Measurements from ENCODE around the gene CDX4.

Gene CDX4

GRCh38 chrX:73446831-73447230 lies at the start of gene CDX4:
CDX4 (plus strand) TSS chrX:73447053; CDS start chrX:73447254, 201 bp downstream.
- peaks cover 45% of the 10 kb centered on the region for H3K27me3 ChIP-seq (replicated peaks; ENCODE audit: control insufficient read depth, insufficient read depth, low read length)
- H3K36me3 ChIP-seq (ENCODE audit: control insufficient read depth, insufficient read depth, low read length, severe bottlenecking), result no peaks in the 10 kb centered on the region
- H3K4me3 ChIP-seq (ENCODE audit: low read length), result no peak within 1 kb of the TSS
- H3K9me3 ChIP-seq (ENCODE audit: control insufficient read depth, low read length), result peaks cover 24% of the 10 kb centered on the region
- no peaks in the 10 kb centered on the region for H3K4me1 ChIP-seq (ENCODE audit: control insufficient read depth, insufficient read depth, low read length)
- no peak within 1 kb of the TSS for H3K9ac ChIP-seq (ENCODE audit: low read length)
- no peak for DNase-seq (ENCODE audit: low read depth)

- Histone ChIP-seq H3K27me3 (replicated peaks; ENCODE audit: control insufficient read depth, insufficient read depth, low read length) (peaks cover 30% of the 10 kb centered on the region), H3K36me3 (ENCODE audit: control insufficient read depth, insufficient read depth, low read length, severe bottlenecking) (no peaks in the 10 kb centered on the region), H3K4me1 (ENCODE audit: control insufficient read depth, insufficient read depth, low read length) (no peaks in the 10 kb centered on the region), H3K9me3 (ENCODE audit: control insufficient read depth, low read length) (no peaks in the 10 kb centered on the region), H3K4me3 (ENCODE audit: low read length) (no peak overlapping the region), H3K9ac (ENCODE audit: low read length) (no peak overlapping the region)
- no peak for DNase-seq (ENCODE audit: low read depth)
Measured at GRCh38 chrX:73398185-73398914, 48.5 kb upstream of the CDX4 start.

- H3K27me3 ChIP-seq (replicated peaks; ENCODE audit: control insufficient read depth, insufficient read depth, low read length), result peaks cover 30% of the 10 kb centered on the region
- no peak for DNase-seq (ENCODE audit: low read depth)
- H3K36me3 ChIP-seq (ENCODE audit: control insufficient read depth, insufficient read depth, low read length, severe bottlenecking), result no peaks in the 10 kb centered on the region
Measured at GRCh38 chrX:73400136-73400748, 46.6 kb upstream of the CDX4 start.

GRCh38 chrX:73401591-73402266 lies 45.1 kb upstream of the CDX4 start:
- Histone ChIP-seq H3K9me3 (ENCODE audit: control insufficient read depth, low read length) (peaks cover 6% of the 10 kb centered on the region), H3K4me1 (ENCODE audit: control insufficient read depth, insufficient read depth, low read length) (no peaks in the 10 kb centered on the region), H3K27me3 (replicated peaks; ENCODE audit: control insufficient read depth, insufficient read depth, low read length) (peaks cover 24% of the 10 kb centered on the region), H3K36me3 (ENCODE audit: control insufficient read depth, insufficient read depth, low read length, severe bottlenecking) (no peaks in the 10 kb centered on the region), H3K9ac (ENCODE audit: low read length) (no peak overlapping the region), H3K4me3 (ENCODE audit: low read length) (no peak overlapping the region)
- DNase-seq (ENCODE audit: low read depth), result no peak

More at GRCh38 chrX:73400136-73400748, 46.6 kb upstream of the CDX4 start:
- H3K4me3 ChIP-seq (ENCODE audit: low read length), result no peak overlapping the region
- H3K9ac ChIP-seq (ENCODE audit: low read length), result no peak overlapping the region
- H3K4me1 ChIP-seq (ENCODE audit: control insufficient read depth, insufficient read depth, low read length), result no peaks in the 10 kb centered on the region
- no peaks in the 10 kb centered on the region for H3K9me3 ChIP-seq (ENCODE audit: control insufficient read depth, low read length)

- peaks cover 20% of the 10 kb centered on the region for H3K9me3 ChIP-seq (ENCODE audit: control insufficient read depth, low read length)
- no peak overlapping the region for H3K4me3 ChIP-seq (ENCODE audit: low read length)
- peaks cover 13% of the 10 kb centered on the region for H3K27me3 ChIP-seq (replicated peaks; ENCODE audit: control insufficient read depth, insufficient read depth, low read length)
- no peak for DNase-seq (ENCODE audit: low read depth)
- H3K4me1 ChIP-seq (ENCODE audit: control insufficient read depth, insufficient read depth, low read length), result no peaks in the 10 kb centered on the region
- H3K9ac ChIP-seq (ENCODE audit: low read length), result no peak overlapping the region
- H3K36me3 ChIP-seq (ENCODE audit: control insufficient read depth, insufficient read depth, low read length, severe bottlenecking), result no peaks in the 10 kb centered on the region
Measured at GRCh38 chrX:73412930-73413329, 33.9 kb upstream of the CDX4 start.

- peaks cover 47% of the 10 kb centered on the region for H3K27me3 ChIP-seq (replicated peaks; ENCODE audit: control insufficient read depth, insufficient read depth, low read length)
- H3K9ac ChIP-seq (ENCODE audit: low read length), result no peak overlapping the region
- DNase-seq (ENCODE audit: low read depth), result no peak
Measured at GRCh38 chrX:73447311-73447794, 500 bp downstream of the CDX4 start.

GRCh38 chrX:73448379-73448778 lies 1.5 kb downstream of the CDX4 start:
- no peak overlapping the region for H3K4me3 ChIP-seq (ENCODE audit: low read length)
- H3K4me1 ChIP-seq (ENCODE audit: control insufficient read depth, insufficient read depth, low read length), result no peaks in the 10 kb centered on the region
- no peak for DNase-seq (ENCODE audit: low read depth)
- peaks cover 49% of the 10 kb centered on the region for H3K27me3 ChIP-seq (replicated peaks; ENCODE audit: control insufficient read depth, insufficient read depth, low read length)
- no peak overlapping the region for H3K9ac ChIP-seq (ENCODE audit: low read length)
- H3K36me3 ChIP-seq (ENCODE audit: control insufficient read depth, insufficient read depth, low read length, severe bottlenecking), result no peaks in the 10 kb centered on the region
- peaks cover 13% of the 10 kb centered on the region for H3K9me3 ChIP-seq (ENCODE audit: control insufficient read depth, low read length)

More at GRCh38 chrX:73447311-73447794, 500 bp downstream of the CDX4 start:
- peaks cover 18% of the 10 kb centered on the region for H3K9me3 ChIP-seq (ENCODE audit: control insufficient read depth, low read length)
- H3K36me3 ChIP-seq (ENCODE audit: control insufficient read depth, insufficient read depth, low read length, severe bottlenecking), result no peaks in the 10 kb centered on the region
- H3K4me3 ChIP-seq (ENCODE audit: low read length), result no peak overlapping the region
- no peaks in the 10 kb centered on the region for H3K4me1 ChIP-seq (ENCODE audit: control insufficient read depth, insufficient read depth, low read length)

- no peak for DNase-seq (ENCODE audit: low read depth)
- Histone ChIP-seq H3K36me3 (ENCODE audit: control insufficient read depth, insufficient read depth, low read length, severe bottlenecking) (no peaks in the 10 kb centered on the region), H3K4me3 (ENCODE audit: low read length) (no peak overlapping the region)
Measured at GRCh38 chrX:73455171-73455570, 8.3 kb downstream of the CDX4 start.

GRCh38 chrX:73457306-73457705 lies 10.5 kb downstream of the CDX4 start:
- Histone ChIP-seq H3K4me1 (ENCODE audit: control insufficient read depth, insufficient read depth, low read length) (no peaks in the 10 kb centered on the region), H3K36me3 (ENCODE audit: control insufficient read depth, insufficient read depth, low read length, severe bottlenecking) (no peaks in the 10 kb centered on the region), H3K27me3 (replicated peaks; ENCODE audit: control insufficient read depth, insufficient read depth, low read length) (peaks cover 25% of the 10 kb centered on the region), H3K9me3 (ENCODE audit: control insufficient read depth, low read length) (no peaks in the 10 kb centered on the region), H3K4me3 (ENCODE audit: low read length) (no peak overlapping the region), H3K9ac (ENCODE audit: low read length) (no peak overlapping the region)
- no peak for DNase-seq (ENCODE audit: low read depth)

More at GRCh38 chrX:73455171-73455570, 8.3 kb downstream of the CDX4 start:
- H3K4me1 ChIP-seq (ENCODE audit: control insufficient read depth, insufficient read depth, low read length), result no peaks in the 10 kb centered on the region
- H3K27me3 ChIP-seq (replicated peaks; ENCODE audit: control insufficient read depth, insufficient read depth, low read length), result peaks cover 32% of the 10 kb centered on the region
- H3K9me3 ChIP-seq (ENCODE audit: control insufficient read depth, low read length), result no peaks in the 10 kb centered on the region
- H3K9ac ChIP-seq (ENCODE audit: low read length), result no peak overlapping the region

- H3K27me3 ChIP-seq (replicated peaks; ENCODE audit: control insufficient read depth, insufficient read depth, low read length), result peaks cover 8% of the 10 kb centered on the region
- H3K36me3 ChIP-seq (ENCODE audit: control insufficient read depth, insufficient read depth, low read length, severe bottlenecking), result no peaks in the 10 kb centered on the region
- H3K4me1 ChIP-seq (ENCODE audit: control insufficient read depth, insufficient read depth, low read length), result no peaks in the 10 kb centered on the region
- H3K9me3 ChIP-seq (ENCODE audit: control insufficient read depth, low read length), result peaks cover 31% of the 10 kb centered on the region
- H3K4me3 ChIP-seq (ENCODE audit: low read length), result no peak overlapping the region
- H3K9ac ChIP-seq (ENCODE audit: low read length), result no peak overlapping the region
- no peak for DNase-seq (ENCODE audit: low read depth)
Measured at GRCh38 chrX:73468376-73468775, 21.5 kb downstream of the CDX4 start.

GRCh38 chrX:73478961-73479360 lies 32.1 kb downstream of the CDX4 start:
- H3K4me1 ChIP-seq (ENCODE audit: control insufficient read depth, insufficient read depth, low read length), result no peaks in the 10 kb centered on the region
- DNase-seq (ENCODE audit: low read depth), result peak; percentile 1

More at GRCh38 chrX:73478961-73479360, 32.1 kb downstream of the CDX4 start:
- Histone ChIP-seq H3K9me3 (ENCODE audit: control insufficient read depth, low read length) (peaks cover 32% of the 10 kb centered on the region), H3K9ac (ENCODE audit: low read length) (no peak overlapping the region), H3K4me3 (ENCODE audit: low read length) (no peak overlapping the region), H3K27me3 (replicated peaks; ENCODE audit: control insufficient read depth, insufficient read depth, low read length) (peaks cover 5% of the 10 kb centered on the region), H3K36me3 (ENCODE audit: control insufficient read depth, insufficient read depth, low read length, severe bottlenecking) (no peaks in the 10 kb centered on the region)
